ENCODE measurements around the gene TRIM9.

The TRIM9 gene

GRCh38 chr14:51118993-51119392, 24.1 kb upstream of the TRIM9 start:
- H3K27me3 ChIP-seq (ENCODE audit: control insufficient read depth, insufficient read depth, low read length) = no peaks in the 10 kb centered on the region
- H3K4me3 ChIP-seq (ENCODE audit: low read depth, low read length) = no peak overlapping the region
- H3K9ac ChIP-seq (ENCODE audit: low read depth, low read length) = no peak overlapping the region
- H3K36me3 ChIP-seq (ENCODE audit: control insufficient read depth, insufficient read depth, low read length) = no peaks in the 10 kb centered on the region
- H3K27ac ChIP-seq (ENCODE audit: low read depth, low read length) = no peak overlapping the region
- peaks cover 30% of the 10 kb centered on the region for H3K4me1 ChIP-seq (ENCODE audit: control insufficient read depth, insufficient read depth, low read length)
- no peaks in the 10 kb centered on the region for H3K9me3 ChIP-seq (ENCODE audit: control insufficient read depth, insufficient read depth, low read length)

GRCh38 chr14:51117593-51117992, 22.7 kb upstream of the TRIM9 start:
- no peak overlapping the region for H3K27ac ChIP-seq (ENCODE audit: low read depth, low read length)
- H3K4me1 ChIP-seq (ENCODE audit: control insufficient read depth, insufficient read depth, low read length) = peaks cover 30% of the 10 kb centered on the region
- H3K36me3 ChIP-seq (ENCODE audit: control insufficient read depth, insufficient read depth, low read length) = no peaks in the 10 kb centered on the region
- no peaks in the 10 kb centered on the region for H3K27me3 ChIP-seq (ENCODE audit: control insufficient read depth, insufficient read depth, low read length)
- H3K9me3 ChIP-seq (ENCODE audit: control insufficient read depth, insufficient read depth, low read length) = no peaks in the 10 kb centered on the region
- no peak overlapping the region for H3K9ac ChIP-seq (ENCODE audit: low read depth, low read length)
- H3K4me3 ChIP-seq (ENCODE audit: low read depth, low read length) = no peak overlapping the region

- no peak overlapping the region for H3K27ac ChIP-seq (ENCODE audit: low read depth, low read length)
- H3K27me3 ChIP-seq (ENCODE audit: control insufficient read depth, insufficient read depth, low read length) = no peaks in the 10 kb centered on the region
- peaks cover 22% of the 10 kb centered on the region for H3K4me1 ChIP-seq (ENCODE audit: control insufficient read depth, insufficient read depth, low read length)
- H3K4me3 ChIP-seq (ENCODE audit: low read depth, low read length) = no peak overlapping the region
- no peaks in the 10 kb centered on the region for H3K36me3 ChIP-seq (ENCODE audit: control insufficient read depth, insufficient read depth, low read length)
- H3K9me3 ChIP-seq (ENCODE audit: control insufficient read depth, insufficient read depth, low read length) = no peaks in the 10 kb centered on the region
- no peak overlapping the region for H3K9ac ChIP-seq (ENCODE audit: low read depth, low read length)
These were observed 21.8 kb upstream of the TRIM9 start for GRCh38 chr14:51116682-51117081.

- Histone ChIP-seq H3K27me3 (ENCODE audit: control insufficient read depth, insufficient read depth, low read length) (no peaks in the 10 kb centered on the region), H3K9me3 (ENCODE audit: control insufficient read depth, insufficient read depth, low read length) (no peaks in the 10 kb centered on the region), H3K27ac (ENCODE audit: low read depth, low read length) (no peak overlapping the region), H3K9ac (ENCODE audit: low read depth, low read length) (no peak overlapping the region), H3K4me3 (ENCODE audit: low read depth, low read length) (no peak overlapping the region), H3K4me1 (ENCODE audit: control insufficient read depth, insufficient read depth, low read length) (no peaks in the 10 kb centered on the region), H3K36me3 (ENCODE audit: control insufficient read depth, insufficient read depth, low read length) (no peaks in the 10 kb centered on the region)
These were observed 14.7 kb upstream of the TRIM9 start for GRCh38 chr14:51109651-51110050.

- no peaks in the 10 kb centered on the region for H3K4me1 ChIP-seq (ENCODE audit: control insufficient read depth, insufficient read depth, low read length)
- H3K4me3 ChIP-seq (ENCODE audit: low read depth, low read length) = no peak overlapping the region
- H3K36me3 ChIP-seq (ENCODE audit: control insufficient read depth, insufficient read depth, low read length) = no peaks in the 10 kb centered on the region
- H3K9ac ChIP-seq (ENCODE audit: low read depth, low read length) = no peak overlapping the region
- H3K9me3 ChIP-seq (ENCODE audit: control insufficient read depth, insufficient read depth, low read length) = no peaks in the 10 kb centered on the region
- no peak overlapping the region for H3K27ac ChIP-seq (ENCODE audit: low read depth, low read length)
- no peaks in the 10 kb centered on the region for H3K27me3 ChIP-seq (ENCODE audit: control insufficient read depth, insufficient read depth, low read length)
These were observed 12.9 kb upstream of the TRIM9 start for GRCh38 chr14:51107801-51108200.

GRCh38 chr14:51104467-51104866, 9.6 kb upstream of the TRIM9 start:
- no peaks in the 10 kb centered on the region for H3K4me1 ChIP-seq (ENCODE audit: control insufficient read depth, insufficient read depth, low read length)
- no peaks in the 10 kb centered on the region for H3K27me3 ChIP-seq (ENCODE audit: control insufficient read depth, insufficient read depth, low read length)
- H3K4me3 ChIP-seq (ENCODE audit: low read depth, low read length) = no peak overlapping the region
- no peaks in the 10 kb centered on the region for H3K36me3 ChIP-seq (ENCODE audit: control insufficient read depth, insufficient read depth, low read length)
- no peak overlapping the region for H3K9ac ChIP-seq (ENCODE audit: low read depth, low read length)
- no peak overlapping the region for H3K27ac ChIP-seq (ENCODE audit: low read depth, low read length)
- H3K9me3 ChIP-seq (ENCODE audit: control insufficient read depth, insufficient read depth, low read length) = no peaks in the 10 kb centered on the region

- H3K9ac ChIP-seq (ENCODE audit: low read depth, low read length) = no peak overlapping the region
- H3K27ac ChIP-seq (ENCODE audit: low read depth, low read length) = no peak overlapping the region
- H3K4me1 ChIP-seq (ENCODE audit: control insufficient read depth, insufficient read depth, low read length) = peaks cover 15% of the 10 kb centered on the region
- H3K4me3 ChIP-seq (ENCODE audit: low read depth, low read length) = no peak overlapping the region
- no peaks in the 10 kb centered on the region for H3K36me3 ChIP-seq (ENCODE audit: control insufficient read depth, insufficient read depth, low read length)
- no peaks in the 10 kb centered on the region for H3K9me3 ChIP-seq (ENCODE audit: control insufficient read depth, insufficient read depth, low read length)
- peaks cover 49% of the 10 kb centered on the region for H3K27me3 ChIP-seq (ENCODE audit: control insufficient read depth, insufficient read depth, low read length)
These were observed 2.4 kb upstream of the TRIM9 start for GRCh38 chr14:51097287-51097686.

GRCh38 chr14:51096870-51097269, 2.0 kb upstream of the TRIM9 start:
- no peak overlapping the region for H3K27ac ChIP-seq (ENCODE audit: low read depth, low read length)
- H3K36me3 ChIP-seq (ENCODE audit: control insufficient read depth, insufficient read depth, low read length) = no peaks in the 10 kb centered on the region
- peaks cover 15% of the 10 kb centered on the region for H3K4me1 ChIP-seq (ENCODE audit: control insufficient read depth, insufficient read depth, low read length)
- H3K9ac ChIP-seq (ENCODE audit: low read depth, low read length) = no peak overlapping the region
- peaks cover 52% of the 10 kb centered on the region for H3K27me3 ChIP-seq (ENCODE audit: control insufficient read depth, insufficient read depth, low read length)
- no peak overlapping the region for H3K4me3 ChIP-seq (ENCODE audit: low read depth, low read length)
- no peaks in the 10 kb centered on the region for H3K9me3 ChIP-seq (ENCODE audit: control insufficient read depth, insufficient read depth, low read length)

- H3K4me1 ChIP-seq (ENCODE audit: control insufficient read depth, insufficient read depth, low read length) = peaks cover 15% of the 10 kb centered on the region
- no peaks in the 10 kb centered on the region for H3K36me3 ChIP-seq (ENCODE audit: control insufficient read depth, insufficient read depth, low read length)
- peak overlapping the region; percentile 81 for H3K4me3 ChIP-seq (ENCODE audit: low read depth, low read length)
- H3K9ac ChIP-seq (ENCODE audit: low read depth, low read length) = no peak overlapping the region
- peaks cover 55% of the 10 kb centered on the region for H3K27me3 ChIP-seq (ENCODE audit: control insufficient read depth, insufficient read depth, low read length)
- H3K27ac ChIP-seq (ENCODE audit: low read depth, low read length) = peak overlapping the region; percentile 69
- H3K9me3 ChIP-seq (ENCODE audit: control insufficient read depth, insufficient read depth, low read length) = no peaks in the 10 kb centered on the region
These were observed 1.2 kb upstream of the TRIM9 start for GRCh38 chr14:51095854-51096823.

GRCh38 chr14:51094282-51094821, 553 bp downstream of the TRIM9 start:
- H3K9me3 ChIP-seq (ENCODE audit: control insufficient read depth, insufficient read depth, low read length) = no peaks in the 10 kb centered on the region
- H3K27me3 ChIP-seq (ENCODE audit: control insufficient read depth, insufficient read depth, low read length) = peaks cover 55% of the 10 kb centered on the region
- H3K36me3 ChIP-seq (ENCODE audit: control insufficient read depth, insufficient read depth, low read length) = no peaks in the 10 kb centered on the region
- H3K9ac ChIP-seq (ENCODE audit: low read depth, low read length) = no peak overlapping the region
- peak overlapping the region; percentile 81 for H3K4me3 ChIP-seq (ENCODE audit: low read depth, low read length)
- H3K4me1 ChIP-seq (ENCODE audit: control insufficient read depth, insufficient read depth, low read length) = peaks cover 15% of the 10 kb centered on the region
- no peak overlapping the region for H3K27ac ChIP-seq (ENCODE audit: low read depth, low read length)

Measured in HUES48 (cell line).